Heart left ventricle (tissue), 13 donors: Measurements from ENCODE around the gene SPATA33.

ENCODE experiments used
- POLR2A ChIP-seq, 2 donors: fragments of 450-650 bp; IDR thresholded peaks; one replicate each; pipeline ENCODE4 v1.6.1; 2017; ENCODE audit warnings: antibody characterized with exemption in 2 of 2, mild to moderate bottlenecking in 2 of 2, moderate library complexity in 2 of 2
- TF ChIP-seq, protein P1 (sequence below), 12 donors: fragments of 200-600 bp; sonication (generic) in 4 of 12; IDR thresholded peaks; one replicate each; pipeline versions ENCODE4 v1.5.0 to v1.8.0; 2018 to 2022; ENCODE audit warnings: antibody characterized with exemption in 12 of 12, mild to moderate bottlenecking in 5 of 12
- donor health status: ischemic (EF 13 %, LVEDD 7.1; RV severe dilation, severe dysfunction).
- donor health status: DM: no; HTN: yes; CAD: no.
- donor health status: DM: no; HTN: no; CAD: no.
- donor health status: ischemic (EF 25% LVEDD 6.9; RV normal size, moderate dysfunction).
- donor health status: ischemic (EF 25% LVEDD 5.7; RV mildly dilated, moderate dysfunction).
- donor health status: ischemic (EF 35%, LVEDD 5.7; RV mildly dilated, moderate dysfunction).
- donor health status: nonischemic (EF 11% LVEDD 7.7; RV severe dilation, severe dysfunction).
- donor health status: DM: yes; HTN: yes; CAD: no.
- donor health status: PGD.
- donor health status: ischemic (EF 29% LVEDD 5.4; RV normal size, mild dysfunction).
- donor health status: nonischemic (EF 23%, LVEDD 6.1; RV moderate dilation, normal function).

DNA sequence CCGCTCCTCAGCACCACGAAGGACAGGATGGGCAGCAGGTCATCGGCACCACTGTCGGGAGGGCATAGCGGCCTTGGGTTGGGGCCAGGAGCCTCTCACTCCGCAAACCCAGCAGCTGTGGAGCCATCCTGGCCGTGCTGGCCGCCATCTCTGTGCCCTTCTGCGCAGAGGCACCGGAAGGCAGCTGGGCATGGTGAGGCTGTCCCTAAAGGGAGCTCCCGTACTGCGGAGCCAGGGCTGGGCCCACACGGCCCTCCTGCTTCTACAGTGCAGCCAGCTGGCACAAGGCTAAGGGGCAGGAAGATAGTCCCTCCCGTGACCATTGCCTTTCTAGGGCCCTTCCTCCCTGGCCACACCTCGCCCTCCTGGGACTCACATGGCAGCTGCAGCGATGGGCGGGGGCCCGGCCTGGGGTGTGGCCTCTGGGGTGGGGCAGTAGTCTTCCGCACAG, 50.9 kb downstream of the SPATA33 start:
- TF ChIP-seq POLR2A (IDR thresholded peaks at IDR 0.05): no peak
- TF ChIP-seq, protein P1, sequence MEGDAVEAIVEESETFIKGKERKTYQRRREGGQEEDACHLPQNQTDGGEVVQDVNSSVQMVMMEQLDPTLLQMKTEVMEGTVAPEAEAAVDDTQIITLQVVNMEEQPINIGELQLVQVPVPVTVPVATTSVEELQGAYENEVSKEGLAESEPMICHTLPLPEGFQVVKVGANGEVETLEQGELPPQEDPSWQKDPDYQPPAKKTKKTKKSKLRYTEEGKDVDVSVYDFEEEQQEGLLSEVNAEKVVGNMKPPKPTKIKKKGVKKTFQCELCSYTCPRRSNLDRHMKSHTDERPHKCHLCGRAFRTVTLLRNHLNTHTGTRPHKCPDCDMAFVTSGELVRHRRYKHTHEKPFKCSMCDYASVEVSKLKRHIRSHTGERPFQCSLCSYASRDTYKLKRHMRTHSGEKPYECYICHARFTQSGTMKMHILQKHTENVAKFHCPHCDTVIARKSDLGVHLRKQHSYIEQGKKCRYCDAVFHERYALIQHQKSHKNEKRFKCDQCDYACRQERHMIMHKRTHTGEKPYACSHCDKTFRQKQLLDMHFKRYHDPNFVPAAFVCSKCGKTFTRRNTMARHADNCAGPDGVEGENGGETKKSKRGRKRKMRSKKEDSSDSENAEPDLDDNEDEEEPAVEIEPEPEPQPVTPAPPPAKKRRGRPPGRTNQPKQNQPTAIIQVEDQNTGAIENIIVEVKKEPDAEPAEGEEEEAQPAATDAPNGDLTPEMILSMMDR (IDR thresholded peaks at IDR 0.05): no peak
